Prostate gland (tissue), 2 donors: ENCODE results near the gene MTMR11.
"Not testable (repeated sequence)": the region's sequence is repeated elsewhere in the genome, so short reads cannot be mapped to it uniquely, and the experiment has no call there.

Source experiments
- POLR2A ChIP-seq: fragments of 450-650 bp; IDR thresholded peaks from one replicate; pipeline ENCODE4 v1.6.1; 2016; ENCODE audit warnings: antibody characterized with exemption, mild to moderate bottlenecking
- TF ChIP-seq, protein P1 (sequence below), 4 experiments: fragments of 200-600 bp in 2 of 4; fragments of 450-650 bp in 2 of 4; sonication (generic) in 2 of 4; IDR thresholded peaks; 1 replicate in 3 of 4; 2 replicates in 1 of 4; pipeline ENCODE4 v1.5.1; 2016 to 2019; ENCODE audit warnings: antibody characterized with exemption in 4 of 4, mild to moderate bottlenecking in 2 of 4, moderate library complexity in 2 of 4

DNA sequence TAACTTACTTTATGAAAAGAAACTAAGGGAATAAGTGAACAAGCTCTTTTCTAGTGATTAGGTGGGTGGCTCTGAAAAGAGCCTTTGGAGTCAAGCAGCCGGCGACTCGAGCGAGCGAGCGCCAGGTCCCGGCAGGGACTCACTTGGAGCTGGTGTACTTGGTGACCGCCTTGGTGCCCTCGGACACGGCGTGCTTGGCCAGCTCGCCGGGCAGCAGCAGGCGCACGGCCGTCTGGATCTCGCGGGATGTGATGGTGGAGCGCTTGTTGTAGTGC is 50.6 kb downstream of the MTMR11 start:
- TF ChIP-seq, protein P1, sequence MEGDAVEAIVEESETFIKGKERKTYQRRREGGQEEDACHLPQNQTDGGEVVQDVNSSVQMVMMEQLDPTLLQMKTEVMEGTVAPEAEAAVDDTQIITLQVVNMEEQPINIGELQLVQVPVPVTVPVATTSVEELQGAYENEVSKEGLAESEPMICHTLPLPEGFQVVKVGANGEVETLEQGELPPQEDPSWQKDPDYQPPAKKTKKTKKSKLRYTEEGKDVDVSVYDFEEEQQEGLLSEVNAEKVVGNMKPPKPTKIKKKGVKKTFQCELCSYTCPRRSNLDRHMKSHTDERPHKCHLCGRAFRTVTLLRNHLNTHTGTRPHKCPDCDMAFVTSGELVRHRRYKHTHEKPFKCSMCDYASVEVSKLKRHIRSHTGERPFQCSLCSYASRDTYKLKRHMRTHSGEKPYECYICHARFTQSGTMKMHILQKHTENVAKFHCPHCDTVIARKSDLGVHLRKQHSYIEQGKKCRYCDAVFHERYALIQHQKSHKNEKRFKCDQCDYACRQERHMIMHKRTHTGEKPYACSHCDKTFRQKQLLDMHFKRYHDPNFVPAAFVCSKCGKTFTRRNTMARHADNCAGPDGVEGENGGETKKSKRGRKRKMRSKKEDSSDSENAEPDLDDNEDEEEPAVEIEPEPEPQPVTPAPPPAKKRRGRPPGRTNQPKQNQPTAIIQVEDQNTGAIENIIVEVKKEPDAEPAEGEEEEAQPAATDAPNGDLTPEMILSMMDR (IDR thresholded peaks at IDR 0.05): not testable (repeated sequence)
- not testable (repeated sequence) for TF ChIP-seq POLR2A
